GM19023 (cell line): ENCODE data around the gene CYP11A1.
A peak's percentile ranks its signal among the peaks of the same experiment; 100 is the strongest.

ENCODE experiments used
- ATAC-seq: cut with Tn5 transposase; IDR thresholded peaks from one replicate; pipeline ENCODE4 v1.9.1; 2021; ENCODE audit warnings: mild to moderate bottlenecking, moderate library complexity; ENCODE audit not compliant: unreplicated experiment

The CYP11A1 gene

GRCh38 chr15:74367296-74367854, at the start of gene CYP11A1:
Gene CYP11A1, minus strand, starts transcription at chr15:74367646. Its CDS starts 61 bp downstream, at chr15:74367585.
- no peak for ATAC-seq

GRCh38 chr15:74417225-74417624, 49.8 kb upstream of the CYP11A1 start:
- no peak for ATAC-seq

GRCh38 chr15:74415966-74416916, 48.8 kb upstream of the CYP11A1 start:
- ATAC-seq = no peak

- ATAC-seq = no peak
Measured at GRCh38 chr15:74414603-74415338, 47.3 kb upstream of the CYP11A1 start.

GRCh38 chr15:74414081-74414580, 46.7 kb upstream of the CYP11A1 start:
- ATAC-seq = no peak

GRCh38 chr15:74413350-74414080, 46.1 kb upstream of the CYP11A1 start:
- no peak for ATAC-seq

- no peak for ATAC-seq
Measured at GRCh38 chr15:74412159-74412558, 44.7 kb upstream of the CYP11A1 start.

GRCh38 chr15:74411686-74412085, 44.2 kb upstream of the CYP11A1 start:
- ATAC-seq = no peak

GRCh38 chr15:74410502-74410901, 43.1 kb upstream of the CYP11A1 start:
- ATAC-seq = no peak

- no peak for ATAC-seq
Measured at GRCh38 chr15:74409225-74409624, 41.8 kb upstream of the CYP11A1 start.

GRCh38 chr15:74408815-74409214, 41.4 kb upstream of the CYP11A1 start:
- ATAC-seq = no peak

GRCh38 chr15:74408385-74408784, 40.9 kb upstream of the CYP11A1 start:
- ATAC-seq = no peak

GRCh38 chr15:74406992-74407705, 39.7 kb upstream of the CYP11A1 start:
- ATAC-seq = no peak

GRCh38 chr15:74406517-74406916, 39.1 kb upstream of the CYP11A1 start:
- no peak for ATAC-seq

- ATAC-seq = no peak
Measured at GRCh38 chr15:74405823-74406222, 38.4 kb upstream of the CYP11A1 start.

- ATAC-seq = peak; percentile 34
Measured at GRCh38 chr15:74403991-74404563, 36.6 kb upstream of the CYP11A1 start.

GRCh38 chr15:74403588-74403919, 36.1 kb upstream of the CYP11A1 start:
- ATAC-seq = peak; percentile 5

- ATAC-seq = peak; percentile 32
Measured at GRCh38 chr15:74402873-74403587, 35.6 kb upstream of the CYP11A1 start.

GRCh38 chr15:74402337-74402841, 34.9 kb upstream of the CYP11A1 start:
- no peak for ATAC-seq
